HepG2 (cell line): ENCODE results near the gene PLCB1. TPM values are rescaled to one million over a fixed set of nuclear protein-coding genes. Genes with fewer than 3 reads are reported as not detected.

ENCODE experiments used
- ARID5B ChIP-seq: IDR thresholded peaks from 2 replicates; pipeline ENCODE4 v1.4.0; 2020; ENCODE audit warnings: mild to moderate bottlenecking, missing genetic modification reagents
- ATF1 ChIP-seq: IDR thresholded peaks from 2 replicates; pipeline ENCODE4 v1.6.1; 2016; ENCODE audit warnings: mild to moderate bottlenecking, control low read depth
- CENPBD1 ChIP-seq: sonication (generic); formaldehyde crosslinking; IDR thresholded peaks from 2 replicates; pipeline ENCODE4 v1.8.0; 2022; ENCODE audit warnings: missing genetic modification reagents, low read depth, mild to moderate bottlenecking, borderline replicate concordance
- IRX3 ChIP-seq: sonication (generic); formaldehyde crosslinking; IDR thresholded peaks from 2 replicates; pipeline ENCODE4 v1.8.1; 2023; ENCODE audit warnings: mild to moderate bottlenecking, low read depth, missing genetic modification reagents, borderline replicate concordance
- KDM2A ChIP-seq: sonication (generic); formaldehyde crosslinking; IDR thresholded peaks from 2 replicates; pipeline ENCODE4 v1.4.0; 2020; ENCODE audit warnings: low read depth, missing genetic modification reagents, borderline replicate concordance
- PRDM4 ChIP-seq: sonication (generic); formaldehyde crosslinking; IDR thresholded peaks from 2 replicates; pipeline ENCODE4 v1.9.0; 2021; ENCODE audit warnings: missing genetic modification reagents, borderline replicate concordance
- REST ChIP-seq, 2 experiments: IDR thresholded peaks; 2 replicates each; pipeline ENCODE4 v1.6.1; 2011 to 2012; ENCODE audit warnings: low read length in 2 of 2, borderline replicate concordance in 1 of 2, low read depth in 1 of 2, mild to moderate bottlenecking in 1 of 2, moderate library complexity in 1 of 2
- TBX3 ChIP-seq: fragments of 450-650 bp; IDR thresholded peaks from 2 replicates; pipeline ENCODE4 v1.6.1; 2017; ENCODE audit warnings: antibody characterized with exemption, mild to moderate bottlenecking, inconsistent platforms, borderline replicate concordance
- ZFP90 ChIP-seq: sonication (generic); formaldehyde crosslinking; IDR thresholded peaks from 2 replicates; pipeline ENCODE4 v1.8.0; 2022; ENCODE audit warnings: missing genetic modification reagents, mild to moderate bottlenecking, inconsistent platforms, borderline replicate concordance
- ZNF776 ChIP-seq: sonication (generic); formaldehyde crosslinking; IDR thresholded peaks from 2 replicates; pipeline ENCODE4 v1.4.0; 2020; ENCODE audit warnings: mild to moderate bottlenecking, missing genetic modification reagents
- ZSCAN21 ChIP-seq: sonication (generic); formaldehyde crosslinking; IDR thresholded peaks from 2 replicates; pipeline ENCODE4 v1.8.0; 2022; ENCODE audit warnings: mild to moderate bottlenecking, missing genetic modification reagents, moderate library complexity, borderline replicate concordance
- polyA plus RNA-seq, 8 experiments: library from polyadenylated mRNA; depleted of rRNA in 3 of 8; stranded (reverse) in 7 of 8; unstranded in 1 of 8; fragments of >200 nt; fragmentation: Illumina TruSeq in 4 of 8; extraction: Trizol in 4 of 8; gene quantifications; 2 replicates each; pipeline versions ENCODE4 v1.2.1 to v1.2.3, GENCODE V29; 2011 to 2016; ENCODE audit warnings: low read depth in 4 of 8, missing spikeins in 1 of 8, mixed read lengths in 1 of 8; ENCODE audit not compliant: insufficient read depth in 1 of 8
- total RNA-seq, 5 experiments: library from RNA; depleted of rRNA; stranded (reverse); fragments of >200 nt; fragmentation: Illumina TruSeq; extraction: Trizol; gene quantifications; 2 replicates each; pipeline ENCODE4 v1.2.3, GENCODE V29; 2016; ENCODE audit warnings: low read depth in 1 of 5

Gene PLCB1
- total and polyA plus RNA-seq, 2 of the 13 experiments (the other 11 are each of a cell fraction or from before 2014, with no cell fraction given): 42.4 to 55.9 TPM

GRCh38 chr20:8250539-8251200 is 118.6 kb downstream of the PLCB1 start (continued):
- TF ChIP-seq ZNF776 (CRISPR knock-in tag): no peak
- TF ChIP-seq ATF1 (CRISPR knock-in tag): peak; percentile 84
- peak in 1 of 2 experiments; percentile 75; a peak in 1 of 4 replicates for TF ChIP-seq REST (IDR thresholded peaks at IDR 0.05; ENCODE audit: borderline replicate concordance in 1 of 2, low read depth in 1 of 2, low read length in 2 of 2)
- no peak for TF ChIP-seq ZSCAN21
- no peak for TF ChIP-seq CENPBD1 (CRISPR knock-in tag)
- no peak for TF ChIP-seq ZFP90 (CRISPR knock-in tag)
- no peak for TF ChIP-seq IRX3 (CRISPR knock-in tag)
- TF ChIP-seq TBX3: peak; percentile 99
- TF ChIP-seq PRDM4 (CRISPR knock-in tag): no peak
- TF ChIP-seq KDM2A: no peak
- TF ChIP-seq ARID5B (CRISPR knock-in tag): peak; percentile 100
